Activated T-cell treated with anti-CD3 and anti-CD28 coated beads, Interleukin-2, amount 50 U/mL, for 1 hour (primary cell): ENCODE results near the gene NCAPH2.

Source experiments
- DNase-seq: peaks from one replicate; pipeline ENCODE4 v3.0.0-alpha.2; 2020

NCAPH2 gene

DNA sequence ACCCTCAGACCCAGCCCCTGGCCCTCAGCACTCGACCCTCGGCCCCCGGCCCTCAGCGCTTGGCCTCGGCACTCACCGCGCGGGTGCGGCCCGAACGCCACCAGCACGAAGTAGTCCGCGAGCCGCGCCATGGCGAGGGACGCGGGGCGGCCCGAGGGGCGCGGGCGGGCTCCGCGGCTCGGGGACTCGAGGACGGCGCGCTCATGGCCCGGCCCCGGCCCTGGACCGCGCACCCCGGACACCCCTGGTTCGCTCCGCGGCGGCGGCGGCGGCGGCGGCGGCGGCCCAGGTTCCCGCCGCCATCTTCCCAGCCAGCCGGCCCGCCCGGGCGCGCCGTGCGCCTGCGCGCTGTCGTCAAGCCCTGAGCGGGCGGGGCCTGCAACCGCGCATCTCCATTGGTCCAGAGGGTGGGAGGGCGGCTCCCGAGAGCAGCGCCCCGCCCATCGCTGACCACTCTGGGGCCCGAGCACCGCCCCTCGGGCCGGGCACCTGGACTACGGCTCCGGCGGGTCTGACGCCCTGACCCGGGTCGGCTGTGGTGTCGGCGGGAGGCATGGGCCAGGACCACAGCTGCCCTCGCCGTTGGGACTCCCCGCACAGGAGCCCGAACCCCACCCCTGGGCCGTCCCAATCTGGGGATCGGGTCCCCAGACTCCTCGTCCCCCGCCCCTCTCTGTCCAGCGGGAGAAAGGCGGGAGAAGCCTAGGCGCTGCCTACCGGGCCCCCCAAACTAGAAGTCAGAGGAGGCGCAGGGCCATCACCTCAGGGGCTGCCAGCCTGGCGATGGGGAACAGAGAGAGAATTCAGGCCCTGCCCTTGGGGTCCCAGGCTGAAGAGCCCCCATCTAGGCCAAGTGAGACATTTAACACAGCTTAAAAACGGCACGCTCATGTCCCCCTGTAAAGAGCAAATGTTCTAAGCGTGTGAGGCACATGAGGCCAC is 33.0 kb upstream of the NCAPH2 start, which contains the start of gene SBF1:
Gene SBF1 (minus strand): TSS at position 326 of the 942 bp plus-strand sequence. CDS start 195 bp downstream, at position 131.
- peak; percentile 90 for DNase-seq

DNA sequence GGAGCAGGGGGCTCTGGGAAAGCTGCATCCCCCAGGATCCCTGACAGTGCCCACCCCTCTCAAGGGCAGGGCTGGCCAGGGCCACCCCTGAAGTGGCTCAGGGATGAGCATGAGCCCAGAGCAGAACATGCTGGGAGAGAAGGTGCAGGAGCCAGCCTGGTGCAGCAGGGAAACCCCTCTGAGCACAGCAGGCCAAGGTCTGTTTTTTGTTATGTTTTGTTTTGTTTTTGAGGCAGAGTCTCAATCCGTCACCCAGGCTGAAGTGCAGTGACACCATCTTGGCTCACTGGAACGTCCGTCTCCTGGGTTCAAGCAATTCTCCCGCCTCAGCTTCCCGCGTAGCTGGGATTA is 32.4 kb upstream of the NCAPH2 start:
- no peak for DNase-seq

- no peak for DNase-seq
Measured at GRCh38 chr22:50476868-50477267, 31.2 kb upstream of the NCAPH2 start.

GRCh38 chr22:50477923-50478322 is 30.1 kb upstream of the NCAPH2 start:
- no peak for DNase-seq

GRCh38 chr22:50479721-50480120 is 28.3 kb upstream of the NCAPH2 start:
- no peak for DNase-seq

- no peak for DNase-seq
Measured at GRCh38 chr22:50481045-50481439, 27.0 kb upstream of the NCAPH2 start.

DNA sequence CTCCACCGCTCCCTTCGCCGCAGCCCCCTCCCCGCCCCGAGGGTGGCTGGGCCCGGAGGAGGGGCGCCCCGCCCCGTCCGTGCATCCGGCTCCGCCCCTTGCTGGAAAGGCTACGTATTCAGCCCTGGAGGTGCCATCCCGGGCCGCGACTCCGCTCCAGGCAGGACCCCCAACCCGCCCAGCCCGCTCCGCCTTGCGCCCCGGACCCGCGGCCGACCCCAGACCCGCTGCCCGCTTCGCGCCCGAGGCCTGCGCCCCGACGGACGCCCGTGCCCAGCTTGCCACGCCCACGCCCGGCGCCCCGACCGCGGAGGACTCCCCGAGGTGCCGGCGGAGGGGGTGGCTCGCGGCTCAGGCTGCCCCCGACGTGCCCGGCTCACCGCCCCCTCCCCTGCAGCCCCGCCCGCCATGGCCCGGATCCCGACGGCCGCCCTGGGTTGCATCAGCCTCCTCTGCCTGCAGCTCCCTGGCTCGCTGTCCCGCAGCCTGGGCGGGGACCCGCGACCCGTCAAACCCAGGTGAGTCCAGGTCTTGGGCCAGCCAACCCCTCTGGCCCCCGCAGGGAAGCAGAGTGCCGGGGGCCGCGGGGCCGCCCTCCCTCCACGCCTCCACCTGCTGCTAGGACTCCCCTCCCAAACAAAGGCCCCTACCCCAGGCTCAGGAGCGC is 26.5 kb upstream of the NCAPH2 start, which contains the start of gene ADM2:
Gene ADM2 (plus strand): TSS at position 104 of the 667 bp plus-strand sequence. CDS start 305 bp downstream, at position 409.
- peak; percentile 75 for DNase-seq

- no peak for DNase-seq
Measured at GRCh38 chr22:50482107-50483074, 25.6 kb upstream of the NCAPH2 start.

DNA sequence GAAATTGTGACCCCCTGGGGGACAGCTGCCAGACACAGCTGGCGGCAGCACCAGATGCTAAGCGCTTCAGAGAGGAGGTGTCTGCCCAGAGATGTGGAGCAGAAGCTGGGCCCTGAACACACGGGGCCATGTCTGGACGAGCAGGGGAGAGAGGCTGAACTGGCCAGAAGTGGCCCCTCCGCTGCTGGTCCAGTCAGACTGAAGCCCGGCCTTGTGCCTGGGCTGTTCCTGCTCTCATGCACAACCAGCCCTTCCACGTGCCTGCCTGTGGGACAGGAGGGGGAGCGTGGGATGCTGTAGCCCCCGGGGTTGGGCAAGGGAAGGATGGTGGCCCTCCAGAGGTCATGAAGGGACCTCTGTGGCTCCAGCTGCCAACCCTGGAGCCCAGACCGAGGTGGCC is 24.9 kb upstream of the NCAPH2 start:
- DNase-seq = no peak

DNA sequence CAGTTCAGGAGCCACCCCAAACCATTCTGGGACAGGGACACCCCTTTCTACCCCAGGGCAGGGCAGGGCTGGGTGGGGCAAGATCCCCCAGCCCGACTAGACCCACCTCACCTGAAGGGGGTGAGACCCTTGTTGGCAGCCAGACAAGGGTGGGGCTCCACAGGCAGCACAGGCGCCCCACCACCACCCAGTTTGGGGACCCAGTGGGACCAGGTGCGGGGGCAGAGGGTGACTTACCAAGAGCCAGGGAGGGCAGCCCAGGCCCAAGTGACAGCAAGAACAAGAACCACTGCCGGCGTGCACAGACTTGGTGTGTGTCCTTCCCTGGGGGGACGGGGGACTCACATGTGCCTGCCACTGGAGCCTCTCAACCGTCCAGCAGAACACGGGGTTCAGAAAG is 24.5 kb upstream of the NCAPH2 start:
- no peak for DNase-seq

GRCh38 chr22:50483977-50484853 is 23.8 kb upstream of the NCAPH2 start:
- DNase-seq = no peak

- DNase-seq = no peak
Measured at GRCh38 chr22:50485221-50486131, 22.5 kb upstream of the NCAPH2 start.

DNA sequence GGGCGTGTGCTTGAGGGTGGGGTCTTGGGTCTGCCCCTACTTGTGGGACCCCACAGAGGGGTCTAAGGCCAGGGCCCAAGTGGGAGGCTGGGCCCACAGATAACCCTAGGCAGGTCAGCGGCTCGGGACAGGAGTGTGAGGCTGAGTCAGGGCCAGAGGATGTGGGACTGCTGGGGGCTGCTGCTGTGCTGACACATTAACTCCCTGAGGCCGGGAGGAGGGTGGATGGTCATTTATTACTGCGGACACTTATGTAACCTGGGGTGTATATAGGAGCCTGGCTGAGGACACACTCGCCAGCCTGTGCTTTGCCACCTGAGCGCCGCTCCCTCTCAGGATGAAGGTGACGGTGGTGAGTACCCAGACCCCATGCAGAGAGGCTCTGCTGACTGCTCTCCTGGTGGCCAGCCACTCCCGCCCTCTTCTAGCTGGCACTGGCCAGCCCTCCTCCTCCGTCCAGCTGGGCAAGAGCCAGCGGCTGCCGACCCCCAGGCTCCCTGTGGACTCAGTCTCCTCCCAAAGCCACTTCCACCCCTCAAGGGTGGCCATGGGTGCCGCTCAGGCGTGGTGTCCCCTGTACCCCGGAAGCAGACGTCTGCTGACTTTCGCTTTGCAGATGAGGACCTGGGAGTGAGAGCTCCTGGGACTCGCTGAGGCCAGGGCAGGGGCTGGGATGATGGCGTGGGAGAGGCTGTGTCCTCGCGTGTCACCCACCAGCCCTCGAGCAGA is 21.3 kb upstream of the NCAPH2 start, which contains the start of gene MIOX:
Gene MIOX (plus strand): TSS at position 299 of the 729 bp plus-strand sequence. CDS start 39 bp downstream, at position 338.
- DNase-seq = no peak

DNA sequence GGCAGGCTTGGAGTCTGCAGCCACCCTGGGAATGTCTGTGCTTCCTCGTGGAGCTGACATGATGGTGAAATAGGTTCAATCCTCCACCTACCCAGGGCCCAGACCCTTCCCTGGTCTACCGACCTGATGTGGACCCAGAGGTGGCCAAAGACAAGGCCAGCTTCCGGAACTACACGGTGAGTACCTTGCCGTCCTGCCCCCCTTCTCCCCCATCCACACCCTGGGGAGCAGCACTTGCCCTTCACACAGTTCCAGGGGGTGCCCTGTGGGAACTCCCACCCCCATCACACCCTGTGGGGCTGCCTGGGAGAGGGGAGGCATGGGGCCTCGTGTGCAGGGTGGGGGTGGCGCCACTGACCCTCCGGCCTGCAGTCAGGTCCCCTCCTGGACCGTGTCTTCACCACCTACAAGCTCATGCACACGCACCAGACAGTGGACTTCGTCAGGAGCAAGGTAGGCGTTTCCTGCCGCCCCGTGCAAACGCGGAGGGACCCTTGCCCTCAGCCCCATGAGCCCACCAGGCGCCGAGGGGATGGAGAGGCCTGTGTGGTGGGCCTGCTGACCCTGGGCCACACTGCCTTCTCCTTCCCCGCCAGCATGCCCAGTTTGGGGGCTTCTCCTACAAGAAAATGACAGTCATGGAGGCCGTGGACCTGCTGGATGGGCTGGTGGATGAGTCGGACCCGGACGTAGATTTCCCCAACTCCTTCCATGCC is 20.6 kb upstream of the NCAPH2 start:
- DNase-seq = no peak

DNA sequence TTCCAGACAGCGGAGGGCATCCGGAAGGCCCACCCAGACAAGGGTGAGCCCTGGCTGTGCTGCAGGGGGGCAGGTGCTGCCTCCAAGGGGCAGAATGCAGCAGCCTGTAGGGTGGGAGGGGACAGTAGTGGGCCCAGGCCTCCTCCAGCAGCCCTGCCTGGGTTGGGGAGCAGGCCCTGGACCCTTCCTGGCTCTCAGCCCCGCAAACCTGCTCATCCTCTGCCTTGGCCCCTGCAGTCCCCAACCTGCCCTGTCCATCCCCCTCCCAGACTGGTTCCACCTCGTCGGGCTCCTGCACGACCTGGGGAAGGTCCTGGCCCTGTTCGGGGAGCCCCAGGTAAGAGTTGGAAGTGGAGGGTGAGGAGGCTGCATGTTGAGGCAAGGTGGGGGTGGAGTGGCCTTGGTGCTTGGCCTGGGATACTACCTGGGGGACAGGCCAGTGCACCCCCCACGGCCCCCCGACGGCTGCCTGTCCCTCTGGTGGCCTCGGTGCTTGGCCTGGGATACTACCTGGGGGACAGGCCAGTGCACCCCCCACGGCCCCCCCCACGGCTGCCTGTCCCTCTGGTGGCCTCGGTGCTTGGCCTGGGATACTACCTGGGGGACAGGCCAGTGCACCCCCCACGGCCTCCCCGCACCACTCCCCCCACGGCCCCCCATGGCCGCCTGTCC is 19.9 kb upstream of the NCAPH2 start:
- DNase-seq = no peak

DNA sequence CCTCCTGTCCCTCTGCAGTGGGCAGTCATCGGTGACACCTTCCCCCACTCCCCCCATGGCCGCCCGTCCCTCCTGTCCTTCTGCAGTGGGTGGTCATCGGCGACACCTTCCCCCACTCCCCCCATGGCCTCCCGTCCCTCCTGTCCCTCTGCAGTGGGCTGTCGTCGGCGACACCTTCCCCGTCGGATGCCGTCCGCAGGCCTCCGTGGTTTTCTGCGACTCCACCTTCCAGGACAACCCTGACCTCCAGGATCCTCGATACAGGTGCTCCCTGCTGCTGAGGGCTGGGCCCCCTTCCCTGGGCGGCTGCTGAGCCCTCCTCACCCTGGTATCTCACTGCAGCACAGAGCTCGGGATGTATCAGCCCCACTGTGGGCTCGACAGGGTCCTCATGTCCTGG is 19.1 kb upstream of the NCAPH2 start:
- DNase-seq = no peak

GRCh38 chr22:50489363-50490243 is 18.4 kb upstream of the NCAPH2 start:
- DNase-seq = no peak
